Measurements from ENCODE around the gene RASA3. TPM values are rescaled to one million over a fixed set of nuclear protein-coding genes. Genes with fewer than 3 reads are reported as not detected.

The RASA3 gene
- total RNA-seq, 1 donor from 2014 or later = 17.3 TPM

- Histone ChIP-seq H3K4me1 (peaks cover 26% of the 10 kb centered on the region), H3K9me3 (no peaks in the 10 kb centered on the region), H3K27me3 (no peaks in the 10 kb centered on the region), H3K4me3 (no peak overlapping the region), H3K27ac (no peak overlapping the region), H3K36me3 (no peaks in the 10 kb centered on the region)
- ATAC-seq (peak; percentile 4), DNase-seq (no peak)
- TF ChIP-seq, protein P1, sequence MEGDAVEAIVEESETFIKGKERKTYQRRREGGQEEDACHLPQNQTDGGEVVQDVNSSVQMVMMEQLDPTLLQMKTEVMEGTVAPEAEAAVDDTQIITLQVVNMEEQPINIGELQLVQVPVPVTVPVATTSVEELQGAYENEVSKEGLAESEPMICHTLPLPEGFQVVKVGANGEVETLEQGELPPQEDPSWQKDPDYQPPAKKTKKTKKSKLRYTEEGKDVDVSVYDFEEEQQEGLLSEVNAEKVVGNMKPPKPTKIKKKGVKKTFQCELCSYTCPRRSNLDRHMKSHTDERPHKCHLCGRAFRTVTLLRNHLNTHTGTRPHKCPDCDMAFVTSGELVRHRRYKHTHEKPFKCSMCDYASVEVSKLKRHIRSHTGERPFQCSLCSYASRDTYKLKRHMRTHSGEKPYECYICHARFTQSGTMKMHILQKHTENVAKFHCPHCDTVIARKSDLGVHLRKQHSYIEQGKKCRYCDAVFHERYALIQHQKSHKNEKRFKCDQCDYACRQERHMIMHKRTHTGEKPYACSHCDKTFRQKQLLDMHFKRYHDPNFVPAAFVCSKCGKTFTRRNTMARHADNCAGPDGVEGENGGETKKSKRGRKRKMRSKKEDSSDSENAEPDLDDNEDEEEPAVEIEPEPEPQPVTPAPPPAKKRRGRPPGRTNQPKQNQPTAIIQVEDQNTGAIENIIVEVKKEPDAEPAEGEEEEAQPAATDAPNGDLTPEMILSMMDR (IDR thresholded peaks at IDR 0.05) = no peak
- intact Hi-C loops (cut with DNase I) = no loop called here
These were observed 96.6 kb downstream of the RASA3 start for GRCh38 chr13:114035583-114036531.

- Histone ChIP-seq H3K4me3 (no peak overlapping the region), H3K9me3 (no peaks in the 10 kb centered on the region), H3K4me1 (peaks cover 26% of the 10 kb centered on the region), H3K36me3 (no peaks in the 10 kb centered on the region), H3K27ac (no peak overlapping the region), H3K27me3 (no peaks in the 10 kb centered on the region)
- DNase-seq = no peak
- TF ChIP-seq, protein P1 (IDR thresholded peaks at IDR 0.05) = no peak
- intact Hi-C loops (cut with DNase I) = no loop called here
- no peak for ATAC-seq
These were observed 97.2 kb downstream of the RASA3 start for GRCh38 chr13:114035186-114035582.

- no peak overlapping the region for H3K27ac ChIP-seq
- peaks cover 26% of the 10 kb centered on the region for H3K4me1 ChIP-seq
- no peaks in the 10 kb centered on the region for H3K27me3 ChIP-seq
- DNase-seq (no peak), ATAC-seq (no peak)
- H3K9me3 ChIP-seq = no peaks in the 10 kb centered on the region
- H3K4me3 ChIP-seq = no peak overlapping the region
- no peaks in the 10 kb centered on the region for H3K36me3 ChIP-seq
- TF ChIP-seq, protein P1 (IDR thresholded peaks at IDR 0.05) = no peak
- intact Hi-C loops (cut with DNase I) = no loop called here
These were observed 97.9 kb downstream of the RASA3 start for GRCh38 chr13:114034481-114034891.

DNA sequence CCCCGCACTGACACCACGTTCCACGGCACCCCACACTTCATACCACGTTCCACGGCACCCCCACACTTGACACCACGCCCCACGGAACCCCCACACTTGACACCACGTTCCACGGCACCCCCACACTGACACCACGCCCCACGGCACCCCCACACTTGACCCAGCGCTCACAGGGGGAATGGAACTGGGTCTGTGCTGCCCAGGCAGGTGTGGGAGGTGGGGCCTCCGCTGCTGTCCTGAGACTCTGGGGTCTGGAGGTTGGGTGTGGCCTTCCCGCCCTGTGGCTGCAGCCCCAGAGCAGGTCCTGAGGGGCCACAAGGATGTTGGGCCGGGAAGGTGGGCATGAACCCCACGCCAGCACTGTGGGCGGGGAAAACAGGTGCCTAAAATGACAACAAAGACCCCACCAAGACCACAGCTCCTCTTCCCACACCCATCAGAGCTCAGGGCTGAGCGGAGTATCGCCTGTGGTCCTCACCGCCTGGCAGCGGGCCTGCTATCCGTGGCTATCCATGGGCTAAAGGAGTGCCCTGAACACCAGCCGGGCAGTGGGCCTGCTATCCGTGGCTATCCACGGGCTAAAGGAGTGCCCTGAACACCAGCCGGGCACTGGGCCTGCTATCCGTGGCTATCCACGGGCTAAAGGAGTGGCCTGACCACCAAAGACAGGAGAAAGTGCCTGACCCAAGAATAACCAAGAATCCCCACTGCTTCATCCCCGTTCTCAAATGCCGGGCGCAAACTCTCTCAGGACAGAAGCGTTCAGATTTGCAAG, 98.7 kb downstream of the RASA3 start:
- TF ChIP-seq, protein P1 (IDR thresholded peaks at IDR 0.05) = no peak
- intact Hi-C loops (cut with DNase I) = no loop called here
- Histone ChIP-seq H3K9me3 (no peaks in the 10 kb centered on the region), H3K4me1 (peaks cover 26% of the 10 kb centered on the region), H3K27ac (no peak overlapping the region), H3K36me3 (no peaks in the 10 kb centered on the region), H3K4me3 (no peak overlapping the region), H3K27me3 (no peaks in the 10 kb centered on the region)
- ATAC-seq (no peak), DNase-seq (no peak)

- intact Hi-C loops (cut with DNase I) = no loop called here
- H3K4me1 ChIP-seq = peaks cover 32% of the 10 kb centered on the region
- ATAC-seq (no peak), DNase-seq (no peak)
- TF ChIP-seq, protein P1 (IDR thresholded peaks at IDR 0.05) = no peak
- H3K27me3 ChIP-seq = no peaks in the 10 kb centered on the region
- no peaks in the 10 kb centered on the region for H3K36me3 ChIP-seq
- H3K9me3 ChIP-seq = no peaks in the 10 kb centered on the region
- no peak overlapping the region for H3K4me3 ChIP-seq
- H3K27ac ChIP-seq = no peak overlapping the region
These were observed 100.2 kb downstream of the RASA3 start for GRCh38 chr13:114032126-114032799.

Data from upper lobe of right lung (tissue), 1 donor.